Measurements from ENCODE around the gene CUL4A. TPM values are rescaled to one million over a fixed set of nuclear protein-coding genes. Genes with fewer than 3 reads are reported as not detected.

The CUL4A gene
- total RNA-seq, 1 donor from 2014 or later, result 92.5 TPM

GRCh38 chr13:113207890-113208420 lies 1.5 kb upstream of the CUL4A start:
- Mint-ChIP-seq H3K9me3 (peaks cover 5% of the 10 kb centered on the region), H3K4me3 (peak overlapping the region; percentile 87), H3K27me3 (no peaks in the 10 kb centered on the region), H3K36me3 (ENCODE audit: low read depth) (peaks cover 40% of the 10 kb centered on the region), H3K27ac (peak overlapping the region; percentile 85), H3K4me1 (peaks cover 47% of the 10 kb centered on the region)
- DNase-seq, result no peak
- intact Hi-C loops (cut with micrococcal nuclease), result loop anchor here (1.0 to 10.0 kb wide), 6 partner anchors 55 to 377 kb away; partner anchors contain the start of genes DCUN1D2, LAMP1 and TFDP1

GRCh38 chr13:113208421-113209335 lies 735 bp upstream of the CUL4A start, which contains the start of gene PCID2:
Gene PCID2 (minus strand): TSS chr13:113208669. CDS start chr13:113208634, 35 bp downstream.
- peaks cover 38% of the 10 kb centered on the region for H3K36me3 Mint-ChIP-seq (ENCODE audit: low read depth)
- H3K27ac Mint-ChIP-seq, result peak within 1 kb of the TSS; percentile 85
- H3K4me3 Mint-ChIP-seq, result peak within 1 kb of the TSS; percentile 87
- DNase-seq, result peak; percentile 98
- H3K4me1 Mint-ChIP-seq, result peaks cover 45% of the 10 kb centered on the region
- intact Hi-C loops (cut with micrococcal nuclease), result loop anchor here (1.0 to 10.0 kb wide), 6 partner anchors 55 to 376 kb away; partner anchors contain the start of genes DCUN1D2, LAMP1 and TFDP1
- H3K9me3 Mint-ChIP-seq, result peaks cover 5% of the 10 kb centered on the region
- H3K27me3 Mint-ChIP-seq, result no peaks in the 10 kb centered on the region

GRCh38 chr13:113209759-113210421 lies 477 bp downstream of the CUL4A start:
- Mint-ChIP-seq H3K4me1 (peaks cover 49% of the 10 kb centered on the region), H3K9me3 (peaks cover 5% of the 10 kb centered on the region), H3K27ac (peak overlapping the region; percentile 88), H3K36me3 (ENCODE audit: low read depth) (peaks cover 41% of the 10 kb centered on the region), H3K27me3 (no peaks in the 10 kb centered on the region), H3K4me3 (peak overlapping the region; percentile 89)
- peak; percentile 92 for DNase-seq
- intact Hi-C loops (cut with micrococcal nuclease), result loop anchor here (2.0 to 10.0 kb wide), 4 partner anchors 185 to 375 kb away; partner anchors contain the start of genes DCUN1D2 and TFDP1

GRCh38 chr13:113210833-113211232 lies 1.4 kb downstream of the CUL4A start:
- intact Hi-C loops (cut with micrococcal nuclease), result no loop called here
- peak overlapping the region; percentile 77 for H3K4me3 Mint-ChIP-seq
- H3K9me3 Mint-ChIP-seq, result peaks cover 5% of the 10 kb centered on the region
- no peak for DNase-seq
- no peaks in the 10 kb centered on the region for H3K27me3 Mint-ChIP-seq
- H3K4me1 Mint-ChIP-seq, result peaks cover 40% of the 10 kb centered on the region
- H3K36me3 Mint-ChIP-seq (ENCODE audit: low read depth), result peaks cover 36% of the 10 kb centered on the region
- H3K27ac Mint-ChIP-seq, result peak overlapping the region; percentile 56

GRCh38 chr13:113211774-113212173 lies 2.4 kb downstream of the CUL4A start:
- Mint-ChIP-seq H3K36me3 (ENCODE audit: low read depth) (peaks cover 28% of the 10 kb centered on the region), H3K27ac (peak overlapping the region; percentile 17), H3K4me1 (peaks cover 33% of the 10 kb centered on the region), H3K9me3 (peaks cover 5% of the 10 kb centered on the region), H3K27me3 (no peaks in the 10 kb centered on the region), H3K4me3 (peak overlapping the region; percentile 77)
- DNase-seq, result peak; percentile 70
- intact Hi-C loops (cut with micrococcal nuclease), result no loop called here

GRCh38 chr13:113216254-113217048 lies 7.0 kb downstream of the CUL4A start:
- Mint-ChIP-seq H3K9me3 (peaks cover 5% of the 10 kb centered on the region), H3K4me1 (peaks cover 23% of the 10 kb centered on the region), H3K27ac (no peak overlapping the region), H3K4me3 (no peak overlapping the region), H3K36me3 (ENCODE audit: low read depth) (peaks cover 17% of the 10 kb centered on the region), H3K27me3 (no peaks in the 10 kb centered on the region)
- no peak for DNase-seq
- intact Hi-C loops (cut with micrococcal nuclease), result no loop called here

GRCh38 chr13:113218586-113218985 lies 9.2 kb downstream of the CUL4A start:
- intact Hi-C loops (cut with micrococcal nuclease), result no loop called here
- Mint-ChIP-seq H3K27ac (no peak overlapping the region), H3K9me3 (no peaks in the 10 kb centered on the region), H3K36me3 (ENCODE audit: low read depth) (peaks cover 22% of the 10 kb centered on the region), H3K4me3 (no peak overlapping the region), H3K27me3 (no peaks in the 10 kb centered on the region), H3K4me1 (peaks cover 19% of the 10 kb centered on the region)
- DNase-seq, result no peak

- H3K36me3 Mint-ChIP-seq (ENCODE audit: low read depth), result peaks cover 24% of the 10 kb centered on the region
Observed at GRCh38 chr13:113219256-113219940, 10.0 kb downstream of the CUL4A start.

GRCh38 chr13:113220141-113220598 lies 10.8 kb downstream of the CUL4A start:
- no peaks in the 10 kb centered on the region for H3K9me3 Mint-ChIP-seq
- no peak overlapping the region for H3K27ac Mint-ChIP-seq
- intact Hi-C loops (cut with micrococcal nuclease), result no loop called here

More at GRCh38 chr13:113219256-113219940, 10.0 kb downstream of the CUL4A start:
- intact Hi-C loops (cut with micrococcal nuclease), result no loop called here
- H3K27me3 Mint-ChIP-seq, result no peaks in the 10 kb centered on the region
- no peaks in the 10 kb centered on the region for H3K9me3 Mint-ChIP-seq
- DNase-seq, result no peak
- peaks cover 14% of the 10 kb centered on the region for H3K4me1 Mint-ChIP-seq
- no peak overlapping the region for H3K27ac Mint-ChIP-seq
- H3K4me3 Mint-ChIP-seq, result no peak overlapping the region

GRCh38 chr13:113220877-113221276 lies 11.5 kb downstream of the CUL4A start:
- no peak overlapping the region for H3K27ac Mint-ChIP-seq
- no peaks in the 10 kb centered on the region for H3K9me3 Mint-ChIP-seq
- no peak overlapping the region for H3K4me3 Mint-ChIP-seq
- no peak for DNase-seq
- peaks cover 12% of the 10 kb centered on the region for H3K4me1 Mint-ChIP-seq
- intact Hi-C loops (cut with micrococcal nuclease), result no loop called here
- peaks cover 32% of the 10 kb centered on the region for H3K36me3 Mint-ChIP-seq (ENCODE audit: low read depth)
- no peaks in the 10 kb centered on the region for H3K27me3 Mint-ChIP-seq

More at GRCh38 chr13:113220141-113220598, 10.8 kb downstream of the CUL4A start:
- peaks cover 12% of the 10 kb centered on the region for H3K4me1 Mint-ChIP-seq
- H3K4me3 Mint-ChIP-seq, result no peak overlapping the region
- no peak for DNase-seq
- H3K36me3 Mint-ChIP-seq (ENCODE audit: low read depth), result peaks cover 32% of the 10 kb centered on the region
- no peaks in the 10 kb centered on the region for H3K27me3 Mint-ChIP-seq

GRCh38 chr13:113223070-113223469 lies 13.7 kb downstream of the CUL4A start:
- intact Hi-C loops (cut with micrococcal nuclease), result no loop called here
- H3K4me3 Mint-ChIP-seq, result no peak overlapping the region

GRCh38 chr13:113224486-113224885 lies 15.1 kb downstream of the CUL4A start:
- H3K27me3 Mint-ChIP-seq, result no peaks in the 10 kb centered on the region
- no peak overlapping the region for H3K4me3 Mint-ChIP-seq
- H3K4me1 Mint-ChIP-seq, result peaks cover 14% of the 10 kb centered on the region
- intact Hi-C loops (cut with micrococcal nuclease), result no loop called here
- H3K27ac Mint-ChIP-seq, result no peak overlapping the region
- H3K9me3 Mint-ChIP-seq, result no peaks in the 10 kb centered on the region
- peaks cover 57% of the 10 kb centered on the region for H3K36me3 Mint-ChIP-seq (ENCODE audit: low read depth)
- DNase-seq, result no peak

More at GRCh38 chr13:113223070-113223469, 13.7 kb downstream of the CUL4A start:
- no peaks in the 10 kb centered on the region for H3K27me3 Mint-ChIP-seq
- H3K4me1 Mint-ChIP-seq, result peaks cover 14% of the 10 kb centered on the region
- no peak overlapping the region for H3K27ac Mint-ChIP-seq
- DNase-seq, result no peak
- peaks cover 47% of the 10 kb centered on the region for H3K36me3 Mint-ChIP-seq (ENCODE audit: low read depth)
- H3K9me3 Mint-ChIP-seq, result no peaks in the 10 kb centered on the region
